ENCODE data around the gene CDK13.

CDK13 gene

DNA sequence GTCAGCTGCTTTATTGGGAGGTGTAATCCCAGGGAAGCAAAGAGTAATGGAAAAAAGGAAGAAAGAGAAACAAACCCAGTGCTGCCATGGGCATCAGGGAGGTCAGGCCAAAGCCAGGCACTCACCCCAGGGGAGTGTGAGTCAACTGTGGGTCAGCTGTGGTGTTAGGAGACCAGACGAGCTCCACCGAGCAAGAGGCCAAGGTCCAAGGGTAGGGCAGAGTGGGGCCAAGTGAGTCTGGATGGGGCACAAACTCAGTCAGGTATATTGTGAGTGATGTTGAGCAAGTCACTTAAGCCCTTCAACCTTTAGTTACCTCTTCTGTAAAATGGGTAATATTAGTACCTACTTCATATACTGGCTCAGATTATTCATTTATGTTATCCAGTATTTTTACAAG is 30.4 kb upstream of the CDK13 start:
- no peak overlapping the region for H3K4me3 ChIP-seq (ENCODE audit: insufficient read length, low read depth)
- H3K4me1 ChIP-seq (ENCODE audit: insufficient read depth, insufficient read length): no peaks in the 10 kb centered on the region
- TF ChIP-seq ZNF274 (IDR thresholded peaks at IDR 0.05; ENCODE audit: low read depth, low read length): no peak
- TF ChIP-seq SUZ12 (IDR thresholded peaks at IDR 0.05; ENCODE audit: extremely low read depth, insufficient read depth, insufficient read length): no peak
- no peak for TF ChIP-seq YY1 (IDR thresholded peaks at IDR 0.05; ENCODE audit: insufficient read depth, insufficient read length)
- no peak for DNase-seq (ENCODE audit: low read depth, low spot score)
- no peaks in the 10 kb centered on the region for H3K9me3 ChIP-seq (ENCODE audit: insufficient read depth, low read length)
- H3K36me3 ChIP-seq (ENCODE audit: insufficient read depth, insufficient read length, low read length): no peaks in the 10 kb centered on the region
- H3K27me3 ChIP-seq (ENCODE audit: insufficient read depth, insufficient read length): no peaks in the 10 kb centered on the region
- no peak overlapping the region for H3K9ac ChIP-seq (ENCODE audit: insufficient read length, low read depth)

DNA sequence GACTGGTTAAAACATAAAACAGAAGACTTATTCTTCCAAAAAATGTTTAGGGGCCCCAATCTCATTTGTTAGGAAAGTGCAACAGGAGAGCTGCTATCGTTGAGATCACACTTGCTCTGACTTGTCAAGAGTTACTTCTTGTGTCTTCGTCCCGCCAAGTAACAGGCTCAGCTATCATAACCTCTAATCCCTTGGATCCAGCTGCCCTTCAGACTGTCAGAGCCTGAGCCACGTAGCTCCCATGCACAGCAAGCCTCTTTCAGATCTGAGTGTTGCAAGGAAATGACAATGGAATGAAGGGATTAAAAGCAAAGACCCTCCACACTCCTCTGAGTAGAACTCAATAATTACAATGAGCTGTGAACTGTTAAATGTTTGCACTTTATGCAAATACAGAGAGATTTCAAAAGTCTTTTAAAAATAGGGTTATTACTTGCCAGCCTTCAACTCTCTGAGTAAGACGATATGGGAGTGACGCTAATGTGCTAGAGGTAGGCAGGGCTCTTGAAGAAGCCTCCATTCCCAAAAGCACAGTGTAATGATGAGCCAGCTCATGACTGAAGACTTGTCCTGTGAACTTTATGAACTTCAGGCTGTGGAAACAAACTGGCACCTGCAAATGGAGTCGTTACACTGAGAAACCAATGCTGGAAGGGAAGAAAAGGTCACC is 28.4 kb upstream of the CDK13 start:
- Histone ChIP-seq H3K4me1 (ENCODE audit: insufficient read depth, insufficient read length) (no peaks in the 10 kb centered on the region), H3K9ac (ENCODE audit: insufficient read length, low read depth) (no peak overlapping the region), H3K4me3 (ENCODE audit: insufficient read length, low read depth) (no peak overlapping the region), H3K36me3 (ENCODE audit: insufficient read depth, insufficient read length, low read length) (no peaks in the 10 kb centered on the region), H3K9me3 (ENCODE audit: insufficient read depth, low read length) (no peaks in the 10 kb centered on the region), H3K27me3 (ENCODE audit: insufficient read depth, insufficient read length) (no peaks in the 10 kb centered on the region)
- TF ChIP-seq YY1 (IDR thresholded peaks at IDR 0.05; ENCODE audit: insufficient read depth, insufficient read length): no peak
- no peak for TF ChIP-seq SUZ12 (IDR thresholded peaks at IDR 0.05; ENCODE audit: extremely low read depth, insufficient read depth, insufficient read length)
- TF ChIP-seq ZNF274 (IDR thresholded peaks at IDR 0.05; ENCODE audit: low read depth, low read length): no peak
- DNase-seq (ENCODE audit: low read depth, low spot score): no peak

DNA sequence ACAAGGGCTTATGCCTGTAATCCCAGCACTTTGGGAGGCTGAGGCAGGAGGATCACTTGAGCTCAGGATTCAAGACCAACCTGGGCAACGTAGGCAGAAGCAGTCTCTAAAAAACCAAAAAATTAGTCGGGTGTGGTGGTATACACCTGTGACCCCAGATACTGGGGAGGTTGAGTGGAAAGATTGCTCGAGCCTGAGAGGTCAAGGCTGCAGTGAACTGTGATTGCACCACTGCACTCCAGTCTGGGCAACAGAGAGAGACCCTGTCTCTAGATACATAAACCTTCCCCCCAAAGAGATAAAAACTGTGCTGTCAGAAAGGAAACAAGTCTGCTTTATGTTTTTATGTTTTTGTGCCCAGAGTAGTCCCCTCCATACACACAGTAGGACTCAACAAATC is 27.5 kb upstream of the CDK13 start:
- Histone ChIP-seq H3K27me3 (ENCODE audit: insufficient read depth, insufficient read length) (no peaks in the 10 kb centered on the region), H3K9me3 (ENCODE audit: insufficient read depth, low read length) (no peaks in the 10 kb centered on the region), H3K9ac (ENCODE audit: insufficient read length, low read depth) (no peak overlapping the region), H3K4me1 (ENCODE audit: insufficient read depth, insufficient read length) (no peaks in the 10 kb centered on the region), H3K36me3 (ENCODE audit: insufficient read depth, insufficient read length, low read length) (no peaks in the 10 kb centered on the region), H3K4me3 (ENCODE audit: insufficient read length, low read depth) (no peak overlapping the region)
- TF ChIP-seq ZNF274 (IDR thresholded peaks at IDR 0.05; ENCODE audit: low read depth, low read length): no peak
- no peak for TF ChIP-seq SUZ12 (IDR thresholded peaks at IDR 0.05; ENCODE audit: extremely low read depth, insufficient read depth, insufficient read length)
- TF ChIP-seq YY1 (IDR thresholded peaks at IDR 0.05; ENCODE audit: insufficient read depth, insufficient read length): no peak
- DNase-seq (ENCODE audit: low read depth, low spot score): no peak

DNA sequence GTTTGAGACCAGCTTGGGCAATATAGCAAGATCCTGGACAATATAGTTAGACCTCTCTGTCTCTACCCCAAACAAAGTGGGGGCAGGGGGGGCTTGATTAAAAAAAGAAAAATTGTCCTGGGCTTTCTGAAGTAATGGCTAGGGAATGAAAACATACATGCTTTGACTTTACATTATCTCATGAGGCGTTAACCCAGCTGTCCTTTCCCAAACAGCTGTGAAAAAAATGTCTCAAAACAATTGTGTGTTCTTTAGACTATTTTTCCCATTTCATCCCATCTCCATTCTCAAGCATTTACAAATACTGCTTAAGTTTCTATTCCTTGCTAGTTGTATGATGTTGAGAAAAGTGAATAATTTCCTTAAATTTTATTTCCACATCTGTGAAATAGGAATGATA is 27.0 kb upstream of the CDK13 start:
- Histone ChIP-seq H3K36me3 (ENCODE audit: insufficient read depth, insufficient read length, low read length) (no peaks in the 10 kb centered on the region), H3K27me3 (ENCODE audit: insufficient read depth, insufficient read length) (no peaks in the 10 kb centered on the region), H3K4me3 (ENCODE audit: insufficient read length, low read depth) (no peak overlapping the region), H3K4me1 (ENCODE audit: insufficient read depth, insufficient read length) (no peaks in the 10 kb centered on the region), H3K9ac (ENCODE audit: insufficient read length, low read depth) (no peak overlapping the region), H3K9me3 (ENCODE audit: insufficient read depth, low read length) (no peaks in the 10 kb centered on the region)
- no peak for DNase-seq (ENCODE audit: low read depth, low spot score)
- TF ChIP-seq ZNF274 (IDR thresholded peaks at IDR 0.05; ENCODE audit: low read depth, low read length) (no peak), SUZ12 (IDR thresholded peaks at IDR 0.05; ENCODE audit: extremely low read depth, insufficient read depth, insufficient read length) (no peak), YY1 (IDR thresholded peaks at IDR 0.05; ENCODE audit: insufficient read depth, insufficient read length) (no peak)

GRCh38 chr7:39924122-39924521 is 25.9 kb upstream of the CDK13 start:
- TF ChIP-seq YY1 (IDR thresholded peaks at IDR 0.05; ENCODE audit: insufficient read depth, insufficient read length) (no peak), SUZ12 (IDR thresholded peaks at IDR 0.05; ENCODE audit: extremely low read depth, insufficient read depth, insufficient read length) (no peak), ZNF274 (IDR thresholded peaks at IDR 0.05; ENCODE audit: low read depth, low read length) (no peak)
- no peak overlapping the region for H3K9ac ChIP-seq (ENCODE audit: insufficient read length, low read depth)
- no peak for DNase-seq (ENCODE audit: low read depth, low spot score)
- H3K4me1 ChIP-seq (ENCODE audit: insufficient read depth, insufficient read length): no peaks in the 10 kb centered on the region
- H3K36me3 ChIP-seq (ENCODE audit: insufficient read depth, insufficient read length, low read length): no peaks in the 10 kb centered on the region
- H3K9me3 ChIP-seq (ENCODE audit: insufficient read depth, low read length): no peaks in the 10 kb centered on the region
- no peaks in the 10 kb centered on the region for H3K27me3 ChIP-seq (ENCODE audit: insufficient read depth, insufficient read length)
- H3K4me3 ChIP-seq (ENCODE audit: insufficient read length, low read depth): no peak overlapping the region

- no peak overlapping the region for H3K4me3 ChIP-seq (ENCODE audit: insufficient read length, low read depth)
- TF ChIP-seq SUZ12 (IDR thresholded peaks at IDR 0.05; ENCODE audit: extremely low read depth, insufficient read depth, insufficient read length) (no peak), YY1 (IDR thresholded peaks at IDR 0.05; ENCODE audit: insufficient read depth, insufficient read length) (no peak), ZNF274 (IDR thresholded peaks at IDR 0.05; ENCODE audit: low read depth, low read length) (no peak)
- DNase-seq (ENCODE audit: low read depth, low spot score): no peak
- no peaks in the 10 kb centered on the region for H3K9me3 ChIP-seq (ENCODE audit: insufficient read depth, low read length)
- H3K27me3 ChIP-seq (ENCODE audit: insufficient read depth, insufficient read length): no peaks in the 10 kb centered on the region
- H3K9ac ChIP-seq (ENCODE audit: insufficient read length, low read depth): no peak overlapping the region
- no peaks in the 10 kb centered on the region for H3K36me3 ChIP-seq (ENCODE audit: insufficient read depth, insufficient read length, low read length)
- H3K4me1 ChIP-seq (ENCODE audit: insufficient read depth, insufficient read length): no peaks in the 10 kb centered on the region
Observed at GRCh38 chr7:39926111-39926510, 23.9 kb upstream of the CDK13 start.

DNA sequence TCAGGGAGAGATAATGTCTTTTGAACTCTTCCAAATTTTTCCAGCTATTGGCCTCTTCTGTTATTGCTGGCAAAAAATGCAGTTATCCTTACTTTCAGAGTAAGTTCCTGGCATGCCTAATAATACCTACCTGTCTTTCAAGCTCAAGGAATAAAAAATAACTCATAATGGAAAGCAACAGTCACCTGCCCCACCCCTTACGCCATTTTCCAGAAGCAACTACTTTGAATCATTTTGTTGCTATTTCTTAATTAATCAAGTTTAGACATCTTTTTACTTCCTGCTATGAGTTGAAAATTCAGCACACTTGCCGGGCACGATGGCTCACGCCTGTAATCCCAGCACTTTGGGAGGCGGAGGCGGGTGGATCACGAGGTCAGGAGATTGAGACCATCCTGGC is 23.0 kb upstream of the CDK13 start:
- DNase-seq (ENCODE audit: low read depth, low spot score): no peak
- Histone ChIP-seq H3K9me3 (ENCODE audit: insufficient read depth, low read length) (no peaks in the 10 kb centered on the region), H3K9ac (ENCODE audit: insufficient read length, low read depth) (no peak overlapping the region), H3K4me1 (ENCODE audit: insufficient read depth, insufficient read length) (no peaks in the 10 kb centered on the region), H3K27me3 (ENCODE audit: insufficient read depth, insufficient read length) (no peaks in the 10 kb centered on the region), H3K36me3 (ENCODE audit: insufficient read depth, insufficient read length, low read length) (no peaks in the 10 kb centered on the region), H3K4me3 (ENCODE audit: insufficient read length, low read depth) (no peak overlapping the region)
- TF ChIP-seq SUZ12 (IDR thresholded peaks at IDR 0.05; ENCODE audit: extremely low read depth, insufficient read depth, insufficient read length): no peak
- no peak for TF ChIP-seq ZNF274 (IDR thresholded peaks at IDR 0.05; ENCODE audit: low read depth, low read length)
- no peak for TF ChIP-seq YY1 (IDR thresholded peaks at IDR 0.05; ENCODE audit: insufficient read depth, insufficient read length)
